HG03108 (cell line): Measurements from ENCODE around the gene MARCHF6.

Source experiments
- ATAC-seq: cut with Tn5 transposase; IDR thresholded peaks from one replicate; pipeline ENCODE4 v1.9.1; 2021; ENCODE audit warnings: moderate library complexity; ENCODE audit not compliant: unreplicated experiment

Gene MARCHF6

GRCh38 chr5:10321882-10322281 is 31.6 kb upstream of the MARCHF6 start:
- ATAC-seq, result no peak

GRCh38 chr5:10323588-10324488 is 29.7 kb upstream of the MARCHF6 start:
- ATAC-seq, result no peak

DNA sequence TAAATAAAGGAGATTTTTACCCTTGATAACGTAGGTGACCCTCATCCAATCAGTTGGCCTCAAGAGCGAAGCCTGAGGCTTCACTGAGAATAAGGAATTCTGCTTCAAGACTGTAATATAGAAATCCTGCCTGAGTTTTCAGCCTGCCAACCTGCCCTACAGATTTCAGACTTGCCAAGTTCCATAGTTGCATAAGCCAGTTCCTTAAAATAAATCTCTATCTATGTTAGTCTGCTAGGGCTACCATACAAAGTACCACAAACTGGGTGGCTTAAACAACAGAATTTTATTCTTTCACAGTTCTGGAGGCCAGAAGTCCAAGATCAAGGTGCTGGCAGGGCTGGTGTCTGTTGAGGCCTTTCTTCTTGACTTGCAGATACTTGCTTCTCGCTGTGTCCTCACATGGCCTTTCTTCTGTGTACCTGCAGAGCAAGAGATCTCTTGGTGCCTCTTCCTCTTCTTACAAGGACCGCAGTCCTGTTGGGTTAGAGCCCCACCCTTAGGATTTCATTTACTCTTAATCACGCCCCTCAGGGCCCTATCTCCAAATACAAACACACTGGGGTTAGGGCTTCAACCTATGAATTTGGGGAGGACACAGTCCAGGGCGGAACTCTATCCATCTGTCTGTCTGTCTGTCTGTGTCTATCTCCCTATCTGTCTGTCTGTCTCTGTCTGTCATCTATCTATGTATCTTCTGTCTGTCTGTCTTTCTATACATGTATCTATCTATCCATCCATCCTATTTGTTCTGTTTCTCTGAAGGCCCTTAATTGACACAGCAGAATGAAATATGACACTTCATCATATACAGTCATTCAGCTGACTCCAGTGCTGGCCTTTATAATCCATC is 28.8 kb upstream of the MARCHF6 start:
- ATAC-seq, result no peak

DNA sequence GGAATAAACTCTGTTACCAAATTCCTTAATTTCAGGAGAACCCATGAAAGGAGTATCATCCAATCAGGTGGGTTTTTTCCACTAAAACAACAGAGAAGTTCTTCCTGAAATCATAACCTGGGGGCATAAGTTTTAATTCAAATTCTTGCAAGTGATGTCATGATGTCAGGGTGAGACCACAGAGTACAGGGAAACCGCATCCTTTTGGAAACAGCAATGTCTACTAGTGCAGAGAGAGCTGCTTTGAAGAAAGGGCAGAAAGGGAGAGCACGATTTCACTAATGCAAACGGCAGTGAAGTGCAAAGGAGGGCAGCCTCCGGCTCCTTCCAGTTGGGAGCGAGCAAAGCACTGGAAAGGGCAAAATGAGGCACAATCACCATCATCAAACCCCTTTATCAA is 25.2 kb upstream of the MARCHF6 start:
- ATAC-seq, result no peak

- no peak for ATAC-seq
These were observed 24.1 kb upstream of the MARCHF6 start for GRCh38 chr5:10329446-10329819.

- no peak for ATAC-seq
These were observed 23.5 kb upstream of the MARCHF6 start for GRCh38 chr5:10329820-10330481.

DNA sequence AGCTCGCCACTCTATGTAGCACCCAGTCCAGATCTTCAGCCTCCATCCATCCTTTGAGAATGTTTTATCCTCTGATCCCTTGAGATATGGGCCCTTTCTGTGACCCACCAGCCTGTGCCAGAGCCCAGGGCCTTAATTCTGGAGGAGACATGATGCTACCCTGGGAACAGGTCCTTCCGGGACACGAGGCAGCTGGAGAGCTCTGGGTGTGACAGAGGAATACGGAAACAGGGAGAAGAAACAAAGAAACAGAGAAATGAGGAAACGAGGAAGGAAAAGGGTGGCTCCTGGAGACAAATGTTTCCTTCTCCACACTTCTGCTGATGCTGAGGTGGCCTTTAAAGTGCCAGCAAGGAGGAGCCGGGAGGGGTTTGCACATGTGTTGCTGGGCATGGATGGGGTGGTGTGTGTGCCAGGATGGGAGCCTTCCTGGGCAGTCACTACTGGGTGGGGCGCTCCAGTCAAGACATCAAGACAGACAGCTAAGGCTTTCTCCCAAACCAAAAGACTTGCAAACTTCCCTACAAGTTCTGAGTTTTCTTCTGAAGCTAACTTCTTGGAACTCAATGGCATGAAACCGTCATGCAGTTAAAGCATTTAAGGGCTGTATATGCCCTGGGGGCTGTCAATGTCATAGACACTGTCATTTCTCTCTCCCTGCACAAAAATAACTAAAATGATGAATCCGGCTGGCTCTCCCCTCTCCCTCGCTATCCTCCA is 22.8 kb upstream of the MARCHF6 start:
- ATAC-seq, result no peak

DNA sequence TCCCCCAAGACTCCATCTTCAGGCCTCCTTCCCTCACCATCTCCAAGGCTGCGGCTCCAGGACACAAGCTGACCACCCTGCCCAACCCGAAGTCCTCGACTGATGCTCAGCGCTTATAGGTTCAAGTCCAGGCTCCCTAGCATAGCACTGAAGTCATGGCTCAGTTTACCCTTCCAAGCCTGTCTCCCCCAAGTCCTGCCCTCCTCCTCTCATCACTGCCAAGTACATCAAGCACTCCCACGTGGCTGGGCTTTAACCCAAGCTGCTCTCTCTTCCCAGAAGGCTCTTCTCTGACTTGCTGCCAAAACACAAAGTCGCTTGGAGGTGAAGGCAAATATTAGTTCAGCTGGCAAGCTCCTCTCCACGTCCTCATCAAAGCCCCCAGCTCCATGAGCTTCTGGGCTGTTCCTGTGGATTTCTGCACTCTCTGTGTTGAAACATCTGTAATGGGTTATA is 22.1 kb upstream of the MARCHF6 start:
- no peak for ATAC-seq

DNA sequence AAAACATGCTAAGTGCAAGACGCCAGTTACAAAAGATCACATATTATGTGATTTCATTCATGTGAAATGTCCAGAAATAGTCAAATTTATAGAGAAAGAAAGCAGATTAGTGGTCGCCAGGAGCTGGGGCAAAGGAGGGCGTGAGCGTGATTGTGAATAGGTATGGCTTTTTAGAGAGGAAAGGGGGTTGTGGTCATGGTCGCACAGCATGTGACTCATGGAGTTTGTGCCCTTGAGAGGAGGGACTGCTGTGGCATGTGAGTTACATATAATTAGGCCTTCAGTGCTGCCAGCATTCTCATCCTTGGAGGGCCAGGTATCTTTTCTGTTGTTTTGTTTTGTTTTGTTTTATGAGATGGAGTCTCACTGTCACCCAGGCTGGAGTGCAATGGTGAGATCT is 21.2 kb upstream of the MARCHF6 start:
- ATAC-seq, result no peak

- ATAC-seq, result peak; percentile 55
These were observed 20.1 kb upstream of the MARCHF6 start for GRCh38 chr5:10333154-10334006.

- no peak for ATAC-seq
These were observed 18.7 kb upstream of the MARCHF6 start for GRCh38 chr5:10334831-10335230.

GRCh38 chr5:10335711-10336470 is 17.6 kb upstream of the MARCHF6 start:
- no peak for ATAC-seq

DNA sequence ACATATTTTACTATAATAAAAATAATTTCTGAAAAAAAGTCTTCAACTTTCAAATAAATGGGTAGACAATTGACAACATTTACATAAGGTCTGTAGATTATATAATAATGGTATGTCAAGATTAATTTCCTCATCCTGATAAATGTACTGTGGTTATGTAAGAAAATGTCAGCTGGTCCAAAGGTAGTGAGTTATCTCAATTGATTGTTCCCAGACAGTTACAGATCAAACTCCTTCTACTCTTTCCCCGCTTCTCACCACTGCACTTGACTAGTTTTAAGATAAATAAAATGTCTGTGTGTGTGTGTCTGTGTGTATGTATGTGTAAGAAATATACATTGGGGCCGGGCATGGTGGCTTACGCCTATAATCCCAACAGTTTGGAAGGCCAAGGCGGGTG is 16.4 kb upstream of the MARCHF6 start:
- ATAC-seq, result no peak

GRCh38 chr5:10337986-10338385 is 15.5 kb upstream of the MARCHF6 start:
- no peak for ATAC-seq

GRCh38 chr5:10338686-10339057 is 14.8 kb upstream of the MARCHF6 start:
- ATAC-seq, result no peak

- no peak for ATAC-seq
These were observed 14.3 kb upstream of the MARCHF6 start for GRCh38 chr5:10339058-10339811.

DNA sequence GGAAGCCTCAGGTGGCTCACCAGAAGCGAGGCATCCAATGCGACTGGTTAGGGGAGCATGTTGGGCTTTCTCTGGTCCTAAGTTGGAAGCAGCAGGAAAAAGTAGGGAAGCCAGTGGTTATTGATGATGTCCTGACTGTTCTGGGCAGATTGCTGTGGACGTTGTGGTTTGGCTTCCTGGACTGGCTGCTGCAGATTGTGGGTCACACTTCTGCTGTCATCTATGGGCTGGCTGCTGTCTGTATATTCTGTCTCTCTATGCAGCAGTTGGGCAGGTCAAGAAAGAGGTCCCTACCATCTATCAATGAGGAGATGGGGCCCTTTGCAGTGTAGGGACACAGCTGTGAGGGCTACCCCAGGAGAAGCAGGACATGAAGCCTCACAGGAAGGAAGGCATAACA is 13.5 kb upstream of the MARCHF6 start:
- ATAC-seq, result no peak

- no peak for ATAC-seq
These were observed 10.0 kb upstream of the MARCHF6 start for GRCh38 chr5:10343486-10343885.
